DOHH2 (cell line): ENCODE data around the gene TRMT44.

ENCODE experiments used
- CTCF ChIP-seq: fragments of 200-600 bp; sonication (generic); IDR thresholded peaks from one replicate; pipeline ENCODE4 v1.5.1; 2014; ENCODE audit warnings: antibody characterized with exemption, mild to moderate bottlenecking, low read depth, low read length; ENCODE audit not compliant: poor library complexity, severe bottlenecking
- EZH2phosphoT487 ChIP-seq: fragments of 200-600 bp; sonication (generic); IDR thresholded peaks from 2 replicates; pipeline ENCODE4 v1.6.1; 2017; ENCODE audit warnings: borderline replicate concordance, mild to moderate bottlenecking, antibody characterized with exemption, low read length, moderate library complexity, mixed read lengths

GRCh38 chr4:8469550-8469949, 29.0 kb downstream of the TRMT44 start:
- TF ChIP-seq CTCF (no peak), EZH2phosphoT487 (no peak)
